ENCODE results near the gene ZFAND2B. TPM values are rescaled to one million over a fixed set of nuclear protein-coding genes. Genes with fewer than 3 reads are reported as not detected.

The ZFAND2B gene
- total RNA-seq, 1 experiment from 2014 or later: 47.5 TPM

DNA sequence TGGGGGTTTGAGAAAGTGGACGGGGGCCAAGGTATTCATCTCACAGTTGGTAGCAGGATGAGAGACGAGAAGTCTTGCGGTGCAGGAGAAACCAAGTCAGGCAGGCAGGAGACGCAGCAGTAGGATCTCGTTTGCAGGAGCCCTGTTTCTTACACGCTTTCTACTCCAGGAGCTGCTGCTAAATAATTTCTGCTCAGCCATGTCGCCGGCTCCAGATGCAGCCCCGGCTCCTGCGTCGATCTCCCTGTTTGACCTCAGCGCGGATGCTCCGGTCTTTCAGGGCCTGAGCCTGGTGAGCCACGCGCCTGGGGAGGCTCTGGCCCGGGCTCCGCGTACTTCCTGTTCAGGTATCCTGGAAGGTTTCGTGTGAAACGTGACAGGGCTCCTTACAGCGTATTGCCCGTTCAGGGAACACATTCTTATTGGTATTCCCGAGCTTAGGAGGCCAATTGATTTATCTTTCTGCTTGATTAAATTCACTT is 23.5 kb downstream of the ZFAND2B start:
- H3K36me3 ChIP-seq (ENCODE audit: low read depth, low read length): peaks cover 25% of the 10 kb centered on the region

DNA sequence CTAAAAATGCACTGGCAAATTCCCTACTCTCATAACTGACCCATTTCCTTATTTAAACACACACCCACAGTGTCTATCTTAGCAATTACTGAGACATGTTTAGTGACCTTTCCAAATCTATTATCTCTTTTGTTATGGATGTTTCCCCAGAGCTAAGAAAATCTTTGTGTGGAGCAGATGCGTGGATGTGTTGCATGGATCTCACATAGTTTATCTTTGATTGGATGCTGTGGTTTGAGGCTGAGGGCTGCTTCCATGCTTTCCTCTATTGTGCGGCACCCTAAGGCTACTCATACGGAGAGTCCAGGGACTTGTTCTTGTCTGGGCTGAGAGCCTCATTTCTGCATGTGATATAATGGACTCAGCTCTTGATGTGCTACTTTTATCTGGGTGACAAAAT is 27.7 kb downstream of the ZFAND2B start:
- Histone ChIP-seq H4K20me1 (ENCODE audit: low read length) (no peaks in the 10 kb centered on the region), H3K36me3 (ENCODE audit: low read depth, low read length) (peaks cover 42% of the 10 kb centered on the region), H3K27ac (ENCODE audit: low read length) (no peak overlapping the region), H3K4me3 (ENCODE audit: low read length) (no peak overlapping the region), H3K79me2 (ENCODE audit: low read length) (peaks cover 30% of the 10 kb centered on the region), H3K4me2 (ENCODE audit: low read length) (no peak overlapping the region), H3K27me3 (ENCODE audit: low read length) (no peaks in the 10 kb centered on the region), H3K9me2 (replicated peaks; ENCODE audit: low read length) (no peaks in the 10 kb centered on the region), H3F3A (ENCODE audit: low read length, unreplicated experiment) (peaks cover 4% of the 10 kb centered on the region), H3K9ac (ENCODE audit: low read length) (no peak overlapping the region), H3K9me3 (ENCODE audit: low read length) (no peaks in the 10 kb centered on the region), H2AFZ (ENCODE audit: low read length) (no peak overlapping the region), H3K4me1 (ENCODE audit: insufficient read depth, low read length) (peaks cover 5% of the 10 kb centered on the region; the same call in 1 of the 2 replicates)
- ATAC-seq: no peak
- no TSS peak for BruUV-seq (replicated peaks)
- intact Hi-C loops (cut with micrococcal nuclease): no loop called here
- DNase-seq: no peak
- ChIA-PET CTCF (no interaction called here), POLR2A (ENCODE audit: unreplicated experiment) (interaction anchor here (0.6 kb wide), 1 partner anchor 192 kb away, joined by 3 read pairs; no protein-coding TSS in a partner anchor)
- TF ChIP-seq EZH2phosphoT487 (IDR thresholded peaks at IDR 0.05; ENCODE audit: borderline replicate concordance, low read length) (no peak), EZH2 (IDR thresholded peaks at IDR 0.05; ENCODE audit: low read length, unreplicated experiment) (no peak)
- TF ChIP-seq, protein P1, sequence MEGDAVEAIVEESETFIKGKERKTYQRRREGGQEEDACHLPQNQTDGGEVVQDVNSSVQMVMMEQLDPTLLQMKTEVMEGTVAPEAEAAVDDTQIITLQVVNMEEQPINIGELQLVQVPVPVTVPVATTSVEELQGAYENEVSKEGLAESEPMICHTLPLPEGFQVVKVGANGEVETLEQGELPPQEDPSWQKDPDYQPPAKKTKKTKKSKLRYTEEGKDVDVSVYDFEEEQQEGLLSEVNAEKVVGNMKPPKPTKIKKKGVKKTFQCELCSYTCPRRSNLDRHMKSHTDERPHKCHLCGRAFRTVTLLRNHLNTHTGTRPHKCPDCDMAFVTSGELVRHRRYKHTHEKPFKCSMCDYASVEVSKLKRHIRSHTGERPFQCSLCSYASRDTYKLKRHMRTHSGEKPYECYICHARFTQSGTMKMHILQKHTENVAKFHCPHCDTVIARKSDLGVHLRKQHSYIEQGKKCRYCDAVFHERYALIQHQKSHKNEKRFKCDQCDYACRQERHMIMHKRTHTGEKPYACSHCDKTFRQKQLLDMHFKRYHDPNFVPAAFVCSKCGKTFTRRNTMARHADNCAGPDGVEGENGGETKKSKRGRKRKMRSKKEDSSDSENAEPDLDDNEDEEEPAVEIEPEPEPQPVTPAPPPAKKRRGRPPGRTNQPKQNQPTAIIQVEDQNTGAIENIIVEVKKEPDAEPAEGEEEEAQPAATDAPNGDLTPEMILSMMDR (conservative IDR thresholded peaks at IDR 0.05; ENCODE audit: low read depth, low read length): no peak

More for the DNA sequence above, 23.5 kb downstream of the ZFAND2B start:
- H3K4me1 ChIP-seq (ENCODE audit: insufficient read depth, low read length): peaks cover 17% of the 10 kb centered on the region
- TSS peak; percentile 72 for BruUV-seq (replicated peaks)
- no peak for TF ChIP-seq EZH2phosphoT487 (IDR thresholded peaks at IDR 0.05; ENCODE audit: borderline replicate concordance, low read length)
- no peak for TF ChIP-seq EZH2 (IDR thresholded peaks at IDR 0.05; ENCODE audit: low read length, unreplicated experiment)
- TF ChIP-seq, protein P1 (conservative IDR thresholded peaks at IDR 0.05; ENCODE audit: low read depth, low read length): no peak
- no peaks in the 10 kb centered on the region for H4K20me1 ChIP-seq (ENCODE audit: low read length)
- peak; percentile 67 for DNase-seq
- no peaks in the 10 kb centered on the region for H3K9me3 ChIP-seq (ENCODE audit: low read length)
- peak overlapping the region; percentile 54 for H3K27ac ChIP-seq (ENCODE audit: low read length)
- H3K9me2 ChIP-seq (replicated peaks; ENCODE audit: low read length): no peaks in the 10 kb centered on the region
- H3K9ac ChIP-seq (ENCODE audit: low read length): peak overlapping the region; percentile 80
- H2AFZ ChIP-seq (ENCODE audit: low read length): peak overlapping the region; percentile 60
- peak overlapping the region; percentile 85 for H3K4me2 ChIP-seq (ENCODE audit: low read length)
- intact Hi-C loops (cut with micrococcal nuclease): no loop called here
- POLR2A ChIA-PET (ENCODE audit: unreplicated experiment): interaction anchor here (0.9 to 1.1 kb wide), 3 partner anchors 19 to 44 kb away, joined by 4 to 6 read pairs (median 5); partner anchors contain the start of gene ZFAND2B
- ATAC-seq: peak; percentile 47
- peaks cover 4% of the 10 kb centered on the region for H3F3A ChIP-seq (ENCODE audit: low read length, unreplicated experiment)
- H3K79me2 ChIP-seq (ENCODE audit: low read length): peaks cover 51% of the 10 kb centered on the region
- CTCF ChIA-PET: interaction anchor here (0.7 kb wide), 1 partner anchor 19 kb away, joined by 6 read pairs; no protein-coding TSS in a partner anchor
- no peaks in the 10 kb centered on the region for H3K27me3 ChIP-seq (ENCODE audit: low read length)
- peak overlapping the region; percentile 74 for H3K4me3 ChIP-seq (ENCODE audit: low read length)

DNA sequence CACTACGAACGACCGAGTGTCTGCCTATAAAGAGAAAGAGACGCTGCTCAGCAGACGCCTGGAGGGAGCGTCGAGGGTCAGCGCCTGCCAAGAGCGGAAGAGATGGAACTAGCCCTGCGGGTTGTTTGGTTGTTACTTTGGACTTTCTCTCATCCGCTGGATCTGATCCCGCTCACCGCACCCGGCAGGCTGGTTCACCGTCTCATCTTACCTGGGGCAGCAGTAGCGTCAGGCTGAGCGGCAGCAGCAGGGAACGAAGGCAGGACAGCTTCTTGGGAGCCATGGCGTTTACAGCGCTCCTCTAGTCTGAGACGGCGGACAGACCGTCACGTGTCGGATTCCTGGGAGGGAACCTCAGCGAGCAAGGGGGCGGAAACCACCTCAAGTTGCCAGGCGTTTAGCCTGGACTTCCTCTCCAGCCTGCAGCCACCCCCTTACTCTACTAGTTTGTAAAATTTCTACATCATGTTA is 36.7 kb downstream of the ZFAND2B start:
- ChIA-PET CTCF (no interaction called here), POLR2A (ENCODE audit: unreplicated experiment) (no interaction called here)
- TF ChIP-seq, protein P1 (conservative IDR thresholded peaks at IDR 0.05; ENCODE audit: low read depth, low read length): no peak
- TF ChIP-seq EZH2 (IDR thresholded peaks at IDR 0.05; ENCODE audit: low read length, unreplicated experiment): no peak
- TF ChIP-seq EZH2phosphoT487 (IDR thresholded peaks at IDR 0.05; ENCODE audit: borderline replicate concordance, low read length): no peak
- peaks cover 25% of the 10 kb centered on the region for H3K4me1 ChIP-seq (ENCODE audit: insufficient read depth, low read length)
- H3K36me3 ChIP-seq (ENCODE audit: low read depth, low read length): peaks cover 7% of the 10 kb centered on the region; the same call in 1 of the 2 replicates
- H3K4me2 ChIP-seq (ENCODE audit: low read length): no peak overlapping the region
- no peak overlapping the region for H3K9ac ChIP-seq (ENCODE audit: low read length)
- no peak overlapping the region for H3K4me3 ChIP-seq (ENCODE audit: low read length)
- H4K20me1 ChIP-seq (ENCODE audit: low read length): no peaks in the 10 kb centered on the region
- DNase-seq (no peak), ATAC-seq (no peak)
- no peaks in the 10 kb centered on the region for H3K27me3 ChIP-seq (ENCODE audit: low read length)
- H3K79me2 ChIP-seq (ENCODE audit: low read length): peaks cover 29% of the 10 kb centered on the region
- no peaks in the 10 kb centered on the region for H3K9me2 ChIP-seq (replicated peaks; ENCODE audit: low read length)
- no peak overlapping the region for H2AFZ ChIP-seq (ENCODE audit: low read length)
- intact Hi-C loops (cut with micrococcal nuclease): no loop called here
- BruUV-seq (replicated peaks): no TSS peak
- H3K9me3 ChIP-seq (ENCODE audit: low read length): no peaks in the 10 kb centered on the region
- H3K27ac ChIP-seq (ENCODE audit: low read length): no peak overlapping the region
- no peaks in the 10 kb centered on the region for H3F3A ChIP-seq (ENCODE audit: low read length, unreplicated experiment)
